Memory B cell (primary cell): ENCODE results near the gene TGFBRAP1.
A peak's percentile ranks its signal among the peaks of the same experiment; 100 is the strongest.

Experiments
- ATAC-seq: fragments of 150-1000 bp; cut with Tn5 transposase; 2 replicates; pipeline ENCODE4 v1.10.0; 2021; ENCODE audit warnings: low read depth, mild to moderate bottlenecking, moderate library complexity
- DNase-seq, 2 donors: peaks; one replicate each; pipeline ENCODE4 v3.0.0; 2022; ENCODE audit warnings: low spot score in 2 of 2
- H3K27ac Mint-ChIP-seq: one replicate; pipeline ENCODE4 v1.8.0; 2022; ENCODE audit warnings: mild to moderate bottlenecking, moderate library complexity, mixed read lengths
- H3K27me3 Mint-ChIP-seq: one replicate; pipeline ENCODE4 v1.8.0; 2022; ENCODE audit warnings: mixed read lengths
- H3K36me3 Mint-ChIP-seq: one replicate; pipeline ENCODE4 v1.8.0; 2022; ENCODE audit warnings: mild to moderate bottlenecking, mixed read lengths
- H3K4me1 Mint-ChIP-seq: one replicate; pipeline ENCODE4 v1.8.0; 2022; ENCODE audit warnings: mixed read lengths
- H3K4me3 Mint-ChIP-seq: one replicate; pipeline ENCODE4 v1.8.0; 2022; ENCODE audit warnings: mild to moderate bottlenecking, moderate library complexity, mixed read lengths
- H3K9me3 Mint-ChIP-seq: one replicate; pipeline ENCODE4 v1.8.0; 2022; ENCODE audit warnings: mixed read lengths

Gene TGFBRAP1

GRCh38 chr2:105329561-105330495, at the start of gene TGFBRAP1:
Gene TGFBRAP1 (minus strand): TSS chr2:105329735. CDS start chr2:105308301, 21,434 bp downstream.
- H3K36me3 Mint-ChIP-seq = no peaks in the 10 kb centered on the region
- DNase-seq (peak; percentile 60 to 71), ATAC-seq (peak; percentile 91)
- H3K27ac Mint-ChIP-seq = peak within 1 kb of the TSS; percentile 93
- peak within 1 kb of the TSS; percentile 87 for H3K4me3 Mint-ChIP-seq
- H3K9me3 Mint-ChIP-seq = no peaks in the 10 kb centered on the region
- peaks cover 28% of the 10 kb centered on the region for H3K4me1 Mint-ChIP-seq
- no peaks in the 10 kb centered on the region for H3K27me3 Mint-ChIP-seq

DNA sequence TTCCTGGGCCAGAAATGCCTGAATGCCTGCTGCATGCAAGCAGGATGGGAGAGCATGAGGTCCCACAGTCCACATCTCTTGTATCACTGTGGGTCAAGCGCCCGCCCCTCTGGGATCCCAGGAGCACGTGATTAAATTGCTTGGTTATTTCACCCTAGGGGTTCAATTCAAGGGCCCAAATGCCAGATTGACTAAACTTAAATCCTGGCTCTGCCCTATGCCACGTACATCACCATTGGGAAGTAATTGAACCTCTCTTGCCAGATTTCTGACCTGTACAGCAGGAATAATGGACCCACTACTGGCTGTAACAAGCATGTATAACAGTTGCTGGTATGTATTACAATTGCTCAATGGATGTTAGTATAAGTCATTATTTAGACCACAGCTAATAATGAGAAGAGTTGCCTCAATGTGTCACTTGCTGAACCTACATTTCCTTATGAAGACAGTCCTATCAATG, 49.4 kb upstream of the TGFBRAP1 start:
- Mint-ChIP-seq H3K9me3 (no peaks in the 10 kb centered on the region), H3K36me3 (no peaks in the 10 kb centered on the region), H3K27ac (no peak overlapping the region), H3K4me1 (no peaks in the 10 kb centered on the region), H3K27me3 (no peaks in the 10 kb centered on the region), H3K4me3 (no peak overlapping the region)
- ATAC-seq (no peak), DNase-seq (no peak)

DNA sequence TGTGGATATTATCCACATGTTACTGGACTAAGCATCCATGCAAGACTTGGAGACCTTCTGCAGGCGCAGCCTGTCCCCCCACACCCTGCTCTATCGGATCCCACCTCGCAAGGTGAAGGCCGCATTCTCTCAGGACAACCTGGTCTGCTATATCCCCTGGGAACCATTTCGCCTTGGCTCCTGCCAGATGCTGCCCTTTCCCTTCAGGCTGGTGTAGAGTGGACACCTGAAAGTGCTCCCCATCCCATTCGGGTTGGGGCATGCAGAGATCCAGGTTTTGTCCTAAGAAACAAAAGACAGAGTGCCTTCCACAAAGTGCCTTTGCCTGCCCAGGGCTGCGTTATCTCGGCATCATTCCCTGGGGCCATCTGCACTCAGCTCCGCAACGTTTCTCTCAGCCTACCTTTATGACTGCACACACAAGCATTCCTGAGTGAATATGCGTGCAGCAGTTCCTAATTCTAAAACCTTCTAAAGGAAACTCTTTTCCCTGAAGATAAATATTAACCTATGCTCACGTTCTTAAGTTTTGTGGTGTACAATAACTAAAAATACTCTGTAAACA, 48.8 kb upstream of the TGFBRAP1 start:
- no peak for ATAC-seq
- no peaks in the 10 kb centered on the region for H3K9me3 Mint-ChIP-seq
- H3K27me3 Mint-ChIP-seq = no peaks in the 10 kb centered on the region
- DNase-seq = no peak
- no peaks in the 10 kb centered on the region for H3K36me3 Mint-ChIP-seq
- no peaks in the 10 kb centered on the region for H3K4me1 Mint-ChIP-seq
- H3K27ac Mint-ChIP-seq = no peak overlapping the region
- H3K4me3 Mint-ChIP-seq = no peak overlapping the region

DNA sequence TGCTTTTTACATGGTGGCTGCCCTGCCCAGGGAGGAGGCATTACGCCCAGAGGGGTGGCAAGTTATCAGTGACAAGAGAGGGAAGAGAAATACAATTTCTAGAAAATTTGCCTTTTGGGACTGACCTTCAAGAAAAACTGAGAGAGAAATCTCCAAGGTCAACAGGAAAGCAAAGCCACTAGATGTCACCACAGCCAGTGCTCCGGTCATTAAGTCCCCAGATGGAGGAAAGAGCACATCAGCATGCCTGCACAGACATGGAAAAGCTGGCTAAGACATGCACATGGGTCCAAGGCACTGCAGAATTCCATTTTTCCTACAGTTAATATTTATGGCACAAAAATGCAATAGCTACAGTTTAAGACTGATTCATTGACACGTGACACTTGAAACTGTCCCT, 48.3 kb upstream of the TGFBRAP1 start:
- no peaks in the 10 kb centered on the region for H3K9me3 Mint-ChIP-seq
- no peaks in the 10 kb centered on the region for H3K27me3 Mint-ChIP-seq
- no peak for DNase-seq
- no peaks in the 10 kb centered on the region for H3K4me1 Mint-ChIP-seq
- ATAC-seq = no peak
- H3K36me3 Mint-ChIP-seq = no peaks in the 10 kb centered on the region
- no peak overlapping the region for H3K27ac Mint-ChIP-seq
- H3K4me3 Mint-ChIP-seq = no peak overlapping the region

DNA sequence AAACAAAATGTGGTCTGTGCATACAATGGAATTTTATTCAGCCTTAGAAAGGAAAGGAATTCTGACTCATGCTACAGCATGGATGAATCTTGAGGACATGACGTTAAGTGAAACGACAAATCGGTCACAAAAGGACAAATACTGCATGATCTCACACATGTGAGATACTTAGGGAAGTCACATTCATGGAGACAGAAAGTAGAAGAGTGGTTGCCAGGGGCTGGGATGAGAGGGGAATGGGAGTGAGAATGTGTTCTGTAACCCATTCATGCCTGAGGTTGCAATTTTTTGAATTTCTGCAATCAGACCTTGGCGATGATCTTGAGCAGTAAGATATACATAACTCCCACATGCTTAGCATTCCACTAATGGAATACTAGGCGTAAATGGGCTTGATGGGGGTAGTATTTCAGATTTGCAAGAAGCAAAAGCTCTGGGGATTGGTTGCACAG, 47.3 kb upstream of the TGFBRAP1 start:
- H3K9me3 Mint-ChIP-seq = no peaks in the 10 kb centered on the region
- H3K4me1 Mint-ChIP-seq = no peaks in the 10 kb centered on the region
- no peaks in the 10 kb centered on the region for H3K36me3 Mint-ChIP-seq
- H3K4me3 Mint-ChIP-seq = no peak overlapping the region
- ATAC-seq = no peak
- no peaks in the 10 kb centered on the region for H3K27me3 Mint-ChIP-seq
- DNase-seq = no peak
- no peak overlapping the region for H3K27ac Mint-ChIP-seq

GRCh38 chr2:105376010-105376409, 46.5 kb upstream of the TGFBRAP1 start:
- DNase-seq (no peak), ATAC-seq (no peak)
- H3K4me3 Mint-ChIP-seq = no peak overlapping the region
- no peaks in the 10 kb centered on the region for H3K36me3 Mint-ChIP-seq
- H3K27me3 Mint-ChIP-seq = no peaks in the 10 kb centered on the region
- no peaks in the 10 kb centered on the region for H3K4me1 Mint-ChIP-seq
- H3K27ac Mint-ChIP-seq = no peak overlapping the region
- H3K9me3 Mint-ChIP-seq = no peaks in the 10 kb centered on the region

DNA sequence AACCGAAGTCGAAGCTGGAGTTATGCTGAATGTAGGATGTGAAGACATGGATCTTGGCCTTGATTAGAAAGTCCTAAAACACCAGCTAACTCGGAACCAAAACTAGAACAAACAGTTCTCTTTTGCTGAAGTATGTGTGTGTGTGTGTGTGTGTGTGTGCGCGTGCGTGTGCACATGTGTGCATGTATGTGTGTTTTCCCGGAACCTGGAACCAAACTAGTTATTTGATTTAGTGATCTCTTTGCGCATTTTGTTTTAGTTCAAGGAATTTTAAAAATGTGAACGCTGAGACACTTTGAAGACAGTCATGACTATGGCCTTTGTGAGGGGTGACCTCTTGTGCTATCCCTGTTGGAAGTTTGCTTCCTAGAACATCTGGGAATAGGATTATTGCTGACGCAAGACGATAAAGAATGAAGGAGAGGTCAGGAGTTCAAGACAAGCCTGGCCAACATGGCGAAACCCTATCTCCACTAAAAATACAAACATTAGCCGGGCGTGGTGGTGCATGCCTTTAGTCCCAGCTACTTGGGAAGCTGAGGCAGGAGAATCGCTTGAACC, 45.5 kb upstream of the TGFBRAP1 start:
- no peak overlapping the region for H3K27ac Mint-ChIP-seq
- H3K4me3 Mint-ChIP-seq = no peak overlapping the region
- no peaks in the 10 kb centered on the region for H3K27me3 Mint-ChIP-seq
- H3K36me3 Mint-ChIP-seq = no peaks in the 10 kb centered on the region
- ATAC-seq (no peak), DNase-seq (no peak)
- H3K9me3 Mint-ChIP-seq = no peaks in the 10 kb centered on the region
- peaks cover 1% of the 10 kb centered on the region for H3K4me1 Mint-ChIP-seq

DNA sequence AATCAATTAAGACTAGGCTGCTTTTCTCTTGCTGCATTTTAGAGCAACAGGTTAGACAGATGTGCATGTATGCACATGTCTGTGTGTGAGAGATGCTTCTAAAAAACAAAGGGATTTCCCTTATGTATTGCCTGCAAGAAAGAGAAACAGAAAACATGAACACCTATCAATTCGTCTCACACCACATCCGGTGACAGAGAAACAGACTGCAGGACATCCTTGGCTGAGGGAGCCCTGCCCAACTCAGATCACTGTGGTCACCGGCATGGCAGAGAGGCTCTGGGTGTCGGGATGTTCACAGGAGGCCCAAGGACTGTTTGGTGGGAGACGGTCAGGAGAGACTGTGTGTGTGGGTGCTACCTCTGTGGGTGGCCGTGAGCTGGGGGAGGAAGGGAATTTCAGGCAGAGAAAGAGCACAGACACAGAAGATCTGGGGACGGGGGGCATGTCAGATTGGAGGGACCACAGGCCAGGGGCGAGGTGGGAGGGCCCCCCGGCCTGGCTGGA, 44.4 kb upstream of the TGFBRAP1 start:
- Mint-ChIP-seq H3K27me3 (no peaks in the 10 kb centered on the region), H3K4me3 (peak overlapping the region; percentile 24), H3K27ac (no peak overlapping the region), H3K36me3 (no peaks in the 10 kb centered on the region), H3K9me3 (no peaks in the 10 kb centered on the region), H3K4me1 (peaks cover 7% of the 10 kb centered on the region)
- ATAC-seq (no peak), DNase-seq (no peak)

DNA sequence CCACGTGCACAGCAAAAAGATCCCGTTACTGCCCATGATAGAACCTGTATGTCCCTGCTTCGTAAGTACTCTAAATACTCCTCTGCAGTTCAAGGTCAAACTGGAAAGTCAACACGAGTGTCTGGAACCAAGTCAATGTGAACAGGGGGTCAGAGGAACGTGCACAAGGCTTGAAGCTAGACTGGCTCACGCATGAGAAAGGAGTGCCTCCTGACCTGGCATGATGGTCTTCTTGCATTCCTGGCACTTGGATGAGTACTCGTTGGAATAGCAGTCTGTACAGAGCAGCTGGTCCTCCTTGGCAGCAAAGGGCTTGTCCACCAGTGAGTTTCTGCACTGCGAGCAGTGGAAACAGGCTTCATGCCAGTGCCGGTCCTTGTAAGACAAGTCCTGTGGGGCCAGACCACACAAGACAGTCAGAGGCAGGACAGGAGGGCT, 43.8 kb upstream of the TGFBRAP1 start:
- no peak overlapping the region for H3K4me3 Mint-ChIP-seq
- ATAC-seq (no peak), DNase-seq (no peak)
- no peak overlapping the region for H3K27ac Mint-ChIP-seq
- no peaks in the 10 kb centered on the region for H3K27me3 Mint-ChIP-seq
- H3K4me1 Mint-ChIP-seq = peaks cover 7% of the 10 kb centered on the region
- H3K36me3 Mint-ChIP-seq = no peaks in the 10 kb centered on the region
- H3K9me3 Mint-ChIP-seq = no peaks in the 10 kb centered on the region

DNA sequence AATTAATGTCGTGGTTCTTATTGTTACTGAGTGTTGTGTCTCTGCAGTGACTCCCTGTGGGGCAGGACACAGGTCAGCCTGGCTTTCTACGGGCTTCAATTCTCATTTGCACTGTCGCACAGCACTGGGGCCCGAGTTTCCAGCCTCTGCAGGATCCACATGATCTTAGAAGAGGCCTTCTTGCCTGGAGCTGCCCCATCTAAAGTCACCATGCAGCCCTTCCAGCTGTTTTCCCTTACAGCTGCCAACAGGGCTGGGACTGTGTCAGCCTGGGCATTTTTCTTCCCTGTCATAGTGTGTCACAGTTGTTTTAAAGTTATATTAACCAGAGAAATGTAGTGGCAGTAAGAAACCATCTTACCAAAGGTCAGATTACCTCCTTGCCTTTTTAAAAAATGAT, 42.3 kb upstream of the TGFBRAP1 start:
- no peaks in the 10 kb centered on the region for H3K9me3 Mint-ChIP-seq
- DNase-seq (no peak), ATAC-seq (no peak)
- H3K4me3 Mint-ChIP-seq = no peak overlapping the region
- no peaks in the 10 kb centered on the region for H3K27me3 Mint-ChIP-seq
- H3K27ac Mint-ChIP-seq = no peak overlapping the region
- peaks cover 7% of the 10 kb centered on the region for H3K4me1 Mint-ChIP-seq
- no peaks in the 10 kb centered on the region for H3K36me3 Mint-ChIP-seq

- no peak for ATAC-seq
- Mint-ChIP-seq H3K4me1 (peaks cover 7% of the 10 kb centered on the region), H3K36me3 (no peaks in the 10 kb centered on the region), H3K27ac (no peak overlapping the region), H3K9me3 (no peaks in the 10 kb centered on the region), H3K4me3 (no peak overlapping the region), H3K27me3 (no peaks in the 10 kb centered on the region)
- no peak for DNase-seq
These were observed 41.6 kb upstream of the TGFBRAP1 start for GRCh38 chr2:105371156-105371555.

GRCh38 chr2:105369777-105370690, 40.5 kb upstream of the TGFBRAP1 start:
- H3K36me3 Mint-ChIP-seq = no peaks in the 10 kb centered on the region
- peak; percentile 72 to 76 for DNase-seq
- no peak overlapping the region for H3K27ac Mint-ChIP-seq
- H3K4me1 Mint-ChIP-seq = peaks cover 7% of the 10 kb centered on the region
- no peaks in the 10 kb centered on the region for H3K27me3 Mint-ChIP-seq
- no peaks in the 10 kb centered on the region for H3K9me3 Mint-ChIP-seq
- ATAC-seq = peak; percentile 99
- peak overlapping the region; percentile 27 for H3K4me3 Mint-ChIP-seq

GRCh38 chr2:105368759-105369408, 39.3 kb upstream of the TGFBRAP1 start:
- Mint-ChIP-seq H3K27ac (no peak overlapping the region), H3K4me3 (no peak overlapping the region), H3K9me3 (no peaks in the 10 kb centered on the region), H3K27me3 (no peaks in the 10 kb centered on the region), H3K4me1 (peaks cover 7% of the 10 kb centered on the region), H3K36me3 (no peaks in the 10 kb centered on the region)
- ATAC-seq (no peak), DNase-seq (no peak)
